Astrocyte (in vitro differentiated cells and primary cell): ENCODE data around the gene UGGT2. TPM values are rescaled to one million over a fixed set of nuclear protein-coding genes. Genes with fewer than 3 reads are reported as not detected.

Source experiments
- DNase-seq: peaks from one replicate; pipeline ENCODE4 v3.0.0-alpha.2; 2010; ENCODE audit warnings: low read depth
- FAIRE-seq: peaks from 2 replicates; lab custom pipeline; 2011; peaks lifted over from hg19 to GRCh38; lab: Jason Lieb, UNC
- H2AFZ ChIP-seq: 2 replicates; pipeline ENCODE4 v1.6.0; 2012; ENCODE audit warnings: low read depth, low read length, inconsistent platforms
- H3K27ac ChIP-seq: 2 replicates; pipeline ENCODE4 v1.5.1; 2011; ENCODE audit warnings: low read depth, low read length, inconsistent platforms
- H3K27me3 ChIP-seq: 2 replicates; pipeline ENCODE4 v1.6.0; 2011; ENCODE audit warnings: low read length, inconsistent platforms; ENCODE audit not compliant: insufficient read depth
- H3K36me3 ChIP-seq: 2 replicates; pipeline ENCODE4 v1.5.1; 2011; ENCODE audit warnings: low read length, inconsistent platforms; ENCODE audit not compliant: insufficient read depth
- H3K4me1 ChIP-seq: 2 replicates; pipeline ENCODE4 v1.5.1; 2011; ENCODE audit warnings: low read length, inconsistent platforms; ENCODE audit not compliant: insufficient read depth
- H3K4me2 ChIP-seq: 2 replicates; pipeline ENCODE4 v1.6.0; 2012; ENCODE audit warnings: low read length, inconsistent platforms
- H3K4me3 ChIP-seq: 2 replicates; pipeline ENCODE4 v1.5.1; 2011; ENCODE audit warnings: low read depth, mild to moderate bottlenecking, low read length, inconsistent platforms; ENCODE audit not compliant: insufficient read depth
- H3K79me2 ChIP-seq: 2 replicates; pipeline ENCODE4 v1.6.0; 2012; ENCODE audit warnings: mild to moderate bottlenecking, low read length, inconsistent platforms; ENCODE audit not compliant: insufficient read depth
- H3K9ac ChIP-seq: 2 replicates; pipeline ENCODE4 v1.6.0; 2012; ENCODE audit warnings: mild to moderate bottlenecking, low read length, inconsistent platforms
- H3K9me3 ChIP-seq: 2 replicates; pipeline ENCODE4 v1.5.1; 2012; ENCODE audit warnings: low read depth, mild to moderate bottlenecking, low read length, inconsistent platforms; ENCODE audit not compliant: insufficient read depth
- H4K20me1 ChIP-seq: 2 replicates; pipeline ENCODE4 v1.6.0; 2012; ENCODE audit warnings: low read length, inconsistent platforms; ENCODE audit not compliant: insufficient read depth
- H3K27ac Mint-ChIP-seq: one replicate; pipeline ENCODE4 v1.8.0; 2021; ENCODE audit warnings: mild to moderate bottlenecking, mixed read lengths; ENCODE audit not compliant: unreplicated experiment
- H3K27me3 Mint-ChIP-seq: one replicate; pipeline ENCODE4 v1.8.0; 2021; ENCODE audit warnings: low read depth, mixed read lengths; ENCODE audit not compliant: unreplicated experiment
- H3K36me3 Mint-ChIP-seq: one replicate; pipeline ENCODE4 v1.8.0; 2021; ENCODE audit warnings: low read depth, mixed read lengths; ENCODE audit not compliant: unreplicated experiment
- H3K4me1 Mint-ChIP-seq: one replicate; pipeline ENCODE4 v1.8.0; 2021; ENCODE audit warnings: low read depth, mixed read lengths; ENCODE audit not compliant: unreplicated experiment
- H3K4me3 Mint-ChIP-seq: one replicate; pipeline ENCODE4 v1.8.0; 2021; ENCODE audit warnings: mild to moderate bottlenecking, moderate library complexity, mixed read lengths; ENCODE audit not compliant: unreplicated experiment
- H3K9me3 Mint-ChIP-seq: one replicate; pipeline ENCODE4 v1.8.0; 2021; ENCODE audit warnings: mild to moderate bottlenecking, mixed read lengths; ENCODE audit not compliant: unreplicated experiment
- CTCF ChIP-seq: IDR thresholded peaks from 2 replicates; pipeline ENCODE4 v1.5.1; 2011; ENCODE audit warnings: low read depth, mild to moderate bottlenecking, inconsistent platforms, low read length, moderate library complexity; ENCODE audit not compliant: insufficient read depth
- EZH2 ChIP-seq: IDR thresholded peaks from 2 replicates; pipeline ENCODE4 v1.6.1; 2012; ENCODE audit warnings: mild to moderate bottlenecking, low read length, inconsistent platforms; ENCODE audit not compliant: insufficient read depth
- total RNA-seq: library from RNA; stranded (reverse); gene quantifications from 2 replicates; pipeline ENCODE4 v1.2.1, GENCODE V29; 2021

Gene UGGT2
- total RNA-seq, 1 donor from 2014 or later, result 36.2 TPM

DNA sequence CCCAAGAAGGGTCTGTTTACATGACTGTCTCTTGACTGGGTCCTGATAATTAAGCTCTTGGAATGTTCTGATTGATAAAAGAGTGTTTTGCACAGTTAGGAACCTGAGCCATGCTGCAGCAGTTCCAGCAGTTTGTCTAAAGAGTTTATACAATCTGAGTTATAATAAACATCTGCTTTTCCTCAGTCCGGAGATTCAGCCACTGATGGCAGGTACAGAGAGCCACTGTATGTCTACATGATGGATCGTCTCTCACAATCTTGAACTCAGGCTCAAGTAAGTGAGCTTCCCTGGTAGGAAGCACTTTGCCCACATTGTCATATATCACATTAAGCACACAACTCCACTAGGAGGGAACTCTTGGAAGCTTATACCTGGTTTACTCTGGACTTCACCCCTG is 84.3 kb downstream of the UGGT2 start:
- no peak for FAIRE-seq
- H2AFZ ChIP-seq, result no peak overlapping the region
- H3K4me2 ChIP-seq, result no peak overlapping the region
- H4K20me1 ChIP-seq, result no peaks in the 10 kb centered on the region
- DNase-seq, result no peak
- Mint-ChIP-seq H3K4me3 (no peak overlapping the region), H3K4me1 (no peaks in the 10 kb centered on the region), H3K9me3 (peaks cover 4% of the 10 kb centered on the region), H3K27me3 (no peaks in the 10 kb centered on the region), H3K36me3 (peaks cover 5% of the 10 kb centered on the region), H3K27ac (no peak overlapping the region)
- TF ChIP-seq CTCF, result no peak
- TF ChIP-seq EZH2, result no peak
- H3K79me2 ChIP-seq, result no peaks in the 10 kb centered on the region
- H3K4me3 ChIP-seq, result no peak overlapping the region
- no peaks in the 10 kb centered on the region for H3K4me1 ChIP-seq
- H3K36me3 ChIP-seq, result no peaks in the 10 kb centered on the region
- no peak overlapping the region for H3K27ac ChIP-seq
- H3K27me3 ChIP-seq, result no peaks in the 10 kb centered on the region
- H3K9ac ChIP-seq, result no peak overlapping the region
- no peaks in the 10 kb centered on the region for H3K9me3 ChIP-seq

GRCh38 chr13:95957331-95957730 is 95.9 kb downstream of the UGGT2 start:
- Histone ChIP-seq H2AFZ (no peak overlapping the region), H3K36me3 (no peaks in the 10 kb centered on the region), H3K9me3 (no peaks in the 10 kb centered on the region), H3K4me3 (no peak overlapping the region), H3K9ac (no peak overlapping the region), H3K4me1 (no peaks in the 10 kb centered on the region), H4K20me1 (peaks cover 6% of the 10 kb centered on the region), H3K27ac (no peak overlapping the region), H3K79me2 (no peaks in the 10 kb centered on the region), H3K4me2 (no peak overlapping the region), H3K27me3 (no peaks in the 10 kb centered on the region)
- DNase-seq (no peak), FAIRE-seq (no peak)
- peaks cover 13% of the 10 kb centered on the region for H3K9me3 Mint-ChIP-seq
- TF ChIP-seq EZH2, result no peak
- no peak for TF ChIP-seq CTCF
- H3K4me1 Mint-ChIP-seq, result peaks cover 7% of the 10 kb centered on the region
- peaks cover 20% of the 10 kb centered on the region for H3K36me3 Mint-ChIP-seq
- no peak overlapping the region for H3K4me3 Mint-ChIP-seq
- no peaks in the 10 kb centered on the region for H3K27me3 Mint-ChIP-seq
- H3K27ac Mint-ChIP-seq, result no peak overlapping the region

- FAIRE-seq (no peak), DNase-seq (peak; percentile 20)
- TF ChIP-seq CTCF, result no peak
- peaks cover 13% of the 10 kb centered on the region for H3K9me3 Mint-ChIP-seq
- Histone ChIP-seq H3K79me2 (no peaks in the 10 kb centered on the region), H3K27ac (no peak overlapping the region), H3K27me3 (no peaks in the 10 kb centered on the region), H3K4me3 (no peak overlapping the region), H3K4me1 (no peaks in the 10 kb centered on the region), H2AFZ (no peak overlapping the region), H3K4me2 (no peak overlapping the region), H3K9me3 (no peaks in the 10 kb centered on the region), H4K20me1 (peaks cover 6% of the 10 kb centered on the region), H3K9ac (no peak overlapping the region), H3K36me3 (no peaks in the 10 kb centered on the region)
- no peak overlapping the region for H3K4me3 Mint-ChIP-seq
- H3K27me3 Mint-ChIP-seq, result no peaks in the 10 kb centered on the region
- no peak overlapping the region for H3K27ac Mint-ChIP-seq
- H3K36me3 Mint-ChIP-seq, result peaks cover 20% of the 10 kb centered on the region
- peaks cover 7% of the 10 kb centered on the region for H3K4me1 Mint-ChIP-seq
Measured at GRCh38 chr13:95956589-95957148, 96.5 kb downstream of the UGGT2 start.
